NCI-H2081 (cell line): ENCODE data around the gene HEY2.
"Not testable (repeated sequence)": the region's sequence is repeated elsewhere in the genome, so short reads cannot be mapped to it uniquely, and the experiment has no call there.

Experiments used
- DNase-seq, 2 experiments: peaks; one replicate each; lab custom pipeline; 2025; lab: John Stamatoyannopoulos, UW

HEY2 gene

GRCh38 chr6:125769147-125769783, 19.8 kb downstream of the HEY2 start:
- no peak for DNase-seq

- no peak for DNase-seq
Observed at GRCh38 chr6:125773387-125774341, 24.2 kb downstream of the HEY2 start.

GRCh38 chr6:125776107-125776826, 26.8 kb downstream of the HEY2 start:
- not testable (repeated sequence) for DNase-seq

- peak; percentile 83 to 88 for DNase-seq
Observed at GRCh38 chr6:125779924-125780539, 30.6 kb downstream of the HEY2 start.

- DNase-seq = peak; percentile 41 to 63
Observed at GRCh38 chr6:125780540-125781313, 31.3 kb downstream of the HEY2 start.

- DNase-seq = peak; percentile 10 to 30
Observed at GRCh38 chr6:125781314-125781868, 32.0 kb downstream of the HEY2 start.

- no peak for DNase-seq
Observed at GRCh38 chr6:125784365-125784764, 34.9 kb downstream of the HEY2 start.

- DNase-seq = no peak
Observed at GRCh38 chr6:125787791-125788190, 38.4 kb downstream of the HEY2 start.

GRCh38 chr6:125789167-125789566, 39.7 kb downstream of the HEY2 start:
- DNase-seq = peak in 1 of 2 experiments; percentile 55

- peak; percentile 50 to 81 for DNase-seq
Observed at GRCh38 chr6:125789576-125790357, 40.3 kb downstream of the HEY2 start.

GRCh38 chr6:125790358-125791150, 41.1 kb downstream of the HEY2 start, which contains the start of gene NCOA7:
Gene NCOA7, plus strand, starts transcription at chr6:125790960. Its CDS starts 24,395 bp downstream, at chr6:125815355.
- DNase-seq = peak; percentile 59 to 79

GRCh38 chr6:125791151-125791819, 41.9 kb downstream of the HEY2 start:
- DNase-seq = peak in 1 of 2 experiments; percentile 41

- DNase-seq = no peak
Observed at GRCh38 chr6:125791820-125792165, 42.4 kb downstream of the HEY2 start.

GRCh38 chr6:125792172-125792571, 42.7 kb downstream of the HEY2 start:
- no peak for DNase-seq

GRCh38 chr6:125792680-125793079, 43.2 kb downstream of the HEY2 start:
- no peak for DNase-seq

- no peak for DNase-seq
Observed at GRCh38 chr6:125793280-125793679, 43.8 kb downstream of the HEY2 start.

GRCh38 chr6:125793863-125794262, 44.4 kb downstream of the HEY2 start:
- DNase-seq = no peak

GRCh38 chr6:125794342-125795137, 45.1 kb downstream of the HEY2 start:
- no peak for DNase-seq
